Umbilical cord (tissue), 2 donors: ENCODE measurements around the gene SLC38A10. TPM values are rescaled to one million over a fixed set of nuclear protein-coding genes. Genes with fewer than 3 reads are reported as not detected.

Experiments used
- DNase-seq: peaks from one replicate; pipeline ENCODE4 v3.0.0-alpha.2; 2015; ENCODE audit warnings: low spot score
- total RNA-seq: library from RNA; depleted of rRNA; stranded (reverse); fragments of >200 nt; gene quantifications from one replicate; pipeline ENCODE4 v1.2.3, GENCODE V29; 2014; ENCODE audit warnings: low replicate concordance; ENCODE audit not compliant: insufficient read depth

SLC38A10 gene
- total RNA-seq, 1 donor from 2014 or later: 48.6 TPM

- DNase-seq: peak; percentile 35
These were observed 53.3 kb downstream of the SLC38A10 start for GRCh38 chr17:81241648-81242420.

GRCh38 chr17:81241203-81241602, 53.9 kb downstream of the SLC38A10 start:
- DNase-seq: no peak

GRCh38 chr17:81240761-81241160, 54.3 kb downstream of the SLC38A10 start:
- no peak for DNase-seq

GRCh38 chr17:81239714-81240555, 55.2 kb downstream of the SLC38A10 start:
- DNase-seq: no peak

- peak; percentile 100 for DNase-seq
These were observed 56.0 kb downstream of the SLC38A10 start, which contains the start of the genes NDUFAF8 and TEPSIN for GRCh38 chr17:81238815-81239713. NDUFAF8 (plus strand) TSS chr17:81239318; CDS start chr17:81239364, 46 bp downstream. TEPSIN (minus strand) TSS chr17:81239055; CDS start chr17:81239033, 22 bp downstream.

GRCh38 chr17:81238490-81238814, 56.7 kb downstream of the SLC38A10 start:
- no peak for DNase-seq

GRCh38 chr17:81237591-81238489, 57.3 kb downstream of the SLC38A10 start:
- DNase-seq: no peak

- DNase-seq: no peak
These were observed 58.3 kb downstream of the SLC38A10 start for GRCh38 chr17:81236784-81237183.

GRCh38 chr17:81235822-81236740, 59.0 kb downstream of the SLC38A10 start:
- DNase-seq: no peak

- peak; percentile 35 for DNase-seq
These were observed 59.9 kb downstream of the SLC38A10 start for GRCh38 chr17:81234940-81235821.

- no peak for DNase-seq
These were observed 60.6 kb downstream of the SLC38A10 start for GRCh38 chr17:81234506-81234855.

GRCh38 chr17:81233811-81234505, 61.1 kb downstream of the SLC38A10 start:
- no peak for DNase-seq

GRCh38 chr17:81233316-81233715, 61.8 kb downstream of the SLC38A10 start:
- no peak for DNase-seq

GRCh38 chr17:81232616-81233241, 62.4 kb downstream of the SLC38A10 start:
- DNase-seq: peak; percentile 37

GRCh38 chr17:81231766-81232581, 63.1 kb downstream of the SLC38A10 start:
- no peak for DNase-seq

- no peak for DNase-seq
These were observed 63.9 kb downstream of the SLC38A10 start for GRCh38 chr17:81231121-81231645.
